Vagina (tissue), 2 donors: Measurements from ENCODE around the gene COL6A3. TPM values are rescaled to one million over a fixed set of nuclear protein-coding genes. Genes with fewer than 3 reads are reported as not detected.

Experiments
- DNase-seq, 2 donors: peaks; one replicate each; pipeline ENCODE4 v3.0.0-alpha.2; 2017; ENCODE audit errors: extremely low spot score in 2 of 2
- H3K27ac ChIP-seq: fragments of 200-600 bp; sonication (generic); one replicate; pipeline ENCODE4 v1.5.1; 2019
- H3K27me3 ChIP-seq: fragments of 200-600 bp; sonication (generic); one replicate; pipeline ENCODE4 v1.5.1; 2019
- H3K36me3 ChIP-seq, 2 donors: fragments of 200-600 bp; sonication (generic); one replicate each; pipeline ENCODE4 v1.5.1; 2017 to 2019
- H3K4me1 ChIP-seq: fragments of 200-600 bp; sonication (generic); one replicate; pipeline ENCODE4 v1.5.1; 2019
- H3K4me3 ChIP-seq, 2 donors: fragments of 200-600 bp; sonication (generic); 1 replicate in 1 of 2; 2 replicates in 1 of 2; pipeline ENCODE4 v1.5.1; 2016 to 2019
- H3K9me3 ChIP-seq: fragments of 200-600 bp; sonication (generic); one replicate; pipeline ENCODE4 v1.5.1; 2019
- CTCF ChIP-seq, 3 experiments: fragments of 450-650 bp in 2 of 3; fragments of 200-600 bp in 1 of 3; sonication (generic) in 1 of 3; IDR thresholded peaks; one replicate each; pipeline ENCODE4 v1.5.1; 2017 to 2019; ENCODE audit warnings: antibody characterized with exemption in 3 of 3, mild to moderate bottlenecking in 2 of 3, moderate library complexity in 2 of 3
- POLR2A ChIP-seq, 2 donors: fragments of 450-650 bp; IDR thresholded peaks; one replicate each; pipeline ENCODE4 v1.6.1; 2017; ENCODE audit warnings: antibody characterized with exemption in 2 of 2, mild to moderate bottlenecking in 2 of 2, moderate library complexity in 2 of 2
- POLR2AphosphoS5 ChIP-seq, 2 donors: sonication (generic); formaldehyde crosslinking; IDR thresholded peaks; one replicate each; pipeline ENCODE4 v1.9.0; 2017; ENCODE audit warnings: antibody characterized with exemption in 2 of 2, mild to moderate bottlenecking in 2 of 2, low read depth in 1 of 2; ENCODE audit not compliant: insufficient read depth in 1 of 2
- intact Hi-C: fragments of 100-400 bp; cut with DNase I; formaldehyde crosslinking; loops from one replicate; pipeline ENCODE4 v1.15.1; 2023
- total RNA-seq: library from RNA; depleted of rRNA; stranded (reverse); fragments of >200 nt; gene quantifications from one replicate; pipeline ENCODE4 v1.2.3, GENCODE V29; 2016

The COL6A3 gene
- total RNA-seq, 1 donor from 2014 or later, result 315 TPM

- Histone ChIP-seq H3K27me3 (no peaks in the 10 kb centered on the region), H3K9me3 (no peaks in the 10 kb centered on the region), H3K36me3 (peaks cover 7 to 52% of the 10 kb centered on the region in 2 donors), H3K4me3 (no peak overlapping the region), H3K27ac (peak overlapping the region; percentile 54), H3K4me1 (peaks cover under 1% of the 10 kb centered on the region)
- no peak for TF ChIP-seq POLR2A (IDR thresholded peaks at IDR 0.05)
- TF ChIP-seq CTCF (IDR thresholded peaks at IDR 0.05), result no peak
- no peak for TF ChIP-seq POLR2AphosphoS5 (IDR thresholded peaks at IDR 0.05; ENCODE audit: insufficient read depth in 1 of 2, low read depth in 1 of 2)
- peak in 1 of 2 donors; percentile 22 for DNase-seq
- intact Hi-C loops, result no loop called here
Measured at GRCh38 chr2:237344942-237345341, 69.0 kb downstream of the COL6A3 start.

GRCh38 chr2:237343993-237344392 lies 70.0 kb downstream of the COL6A3 start:
- Histone ChIP-seq H3K4me3 (no peak overlapping the region), H3K4me1 (no peaks in the 10 kb centered on the region), H3K9me3 (no peaks in the 10 kb centered on the region), H3K27ac (peak overlapping the region; percentile 52), H3K36me3 (peaks cover 7 to 53% of the 10 kb centered on the region in 2 donors), H3K27me3 (no peaks in the 10 kb centered on the region)
- intact Hi-C loops, result no loop called here
- DNase-seq, result peak in 1 of 2 donors; percentile 90
- TF ChIP-seq CTCF (IDR thresholded peaks at IDR 0.05), result no peak
- no peak for TF ChIP-seq POLR2AphosphoS5 (IDR thresholded peaks at IDR 0.05; ENCODE audit: insufficient read depth in 1 of 2, low read depth in 1 of 2)

- Histone ChIP-seq H3K9me3 (no peaks in the 10 kb centered on the region), H3K27me3 (no peaks in the 10 kb centered on the region), H3K36me3 (peaks cover 12 to 53% of the 10 kb centered on the region in 2 donors), H3K4me3 (no peak overlapping the region), H3K4me1 (no peaks in the 10 kb centered on the region), H3K27ac (peak overlapping the region; percentile 34)
- DNase-seq, result peak in 1 of 2 donors; percentile 83
- intact Hi-C loops, result no loop called here
- no peak for TF ChIP-seq CTCF (IDR thresholded peaks at IDR 0.05)
- TF ChIP-seq POLR2A (IDR thresholded peaks at IDR 0.05), result no peak
- TF ChIP-seq POLR2AphosphoS5 (IDR thresholded peaks at IDR 0.05; ENCODE audit: insufficient read depth in 1 of 2, low read depth in 1 of 2), result no peak
Measured at GRCh38 chr2:237341872-237342271, 72.1 kb downstream of the COL6A3 start.

GRCh38 chr2:237337586-237337985 lies 76.4 kb downstream of the COL6A3 start:
- H3K4me3 ChIP-seq, result no peak overlapping the region
- peaks cover 5 to 58% of the 10 kb centered on the region in 2 donors for H3K36me3 ChIP-seq
- intact Hi-C loops, result no loop called here
- H3K4me1 ChIP-seq, result peaks cover 9% of the 10 kb centered on the region
- no peaks in the 10 kb centered on the region for H3K27me3 ChIP-seq
- DNase-seq, result peak in 1 of 2 donors; percentile 83
- TF ChIP-seq CTCF (IDR thresholded peaks at IDR 0.05), result no peak
- no peak for TF ChIP-seq POLR2AphosphoS5 (IDR thresholded peaks at IDR 0.05; ENCODE audit: insufficient read depth in 1 of 2, low read depth in 1 of 2)
- no peak for TF ChIP-seq POLR2A (IDR thresholded peaks at IDR 0.05)
- peak overlapping the region; percentile 22 for H3K27ac ChIP-seq
- no peaks in the 10 kb centered on the region for H3K9me3 ChIP-seq

- Histone ChIP-seq H3K9me3 (no peaks in the 10 kb centered on the region), H3K4me3 (no peak overlapping the region), H3K36me3 (peaks cover 5 to 57% of the 10 kb centered on the region in 2 donors), H3K27ac (peak overlapping the region; percentile 60), H3K27me3 (no peaks in the 10 kb centered on the region), H3K4me1 (peaks cover 9% of the 10 kb centered on the region)
- TF ChIP-seq POLR2A (IDR thresholded peaks at IDR 0.05), result no peak
- no peak for TF ChIP-seq CTCF (IDR thresholded peaks at IDR 0.05)
- peak in 1 of 2 donors; percentile 13 for TF ChIP-seq POLR2AphosphoS5 (IDR thresholded peaks at IDR 0.05; ENCODE audit: insufficient read depth in 1 of 2, low read depth in 1 of 2)
- intact Hi-C loops, result no loop called here
- DNase-seq, result no peak
Measured at GRCh38 chr2:237336131-237336530, 77.8 kb downstream of the COL6A3 start.
